Neutrophil (primary cell): ENCODE data around the gene HPCAL1.

Experiments
- H3K27ac ChIP-seq: fragments of 200-600 bp; sonication (generic); 2 replicates; pipeline ENCODE4 v1.5.1; 2016; ENCODE audit warnings: mild to moderate bottlenecking, moderate library complexity
- H3K27me3 ChIP-seq: fragments of 200-600 bp; sonication (generic); 2 replicates; pipeline ENCODE4 v1.6.0; 2016; ENCODE audit warnings: mild to moderate bottlenecking
- H3K36me3 ChIP-seq: fragments of 200-600 bp; sonication (generic); 2 replicates; pipeline ENCODE4 v1.5.1; 2017
- H3K4me1 ChIP-seq, 2 experiments: fragments of 200-600 bp in 1 of 2; sonication (generic) in 1 of 2; 1 replicate in 1 of 2; 2 replicates in 1 of 2; pipeline versions ENCODE4 v1.5.1 to v1.6.1; 2013 to 2016; ENCODE audit warnings: low read depth in 1 of 2, low read length in 1 of 2, mild to moderate bottlenecking in 1 of 2, moderate library complexity in 1 of 2; ENCODE audit not compliant: control insufficient read depth in 1 of 2, insufficient read depth in 1 of 2
- H3K4me3 ChIP-seq, 2 experiments: fragments of 200-600 bp in 1 of 2; sonication (generic) in 1 of 2; 1 replicate in 1 of 2; 2 replicates in 1 of 2; pipeline ENCODE4 v1.5.1; 2013 to 2016; ENCODE audit warnings: low read depth in 1 of 2, low read length in 1 of 2, mild to moderate bottlenecking in 1 of 2, moderate library complexity in 1 of 2
- H3K9me3 ChIP-seq: fragments of 200-600 bp; sonication (generic); 2 replicates; pipeline ENCODE4 v1.5.1; 2016
- CTCF ChIP-seq: fragments of 200-600 bp; sonication (generic); IDR thresholded peaks from 2 replicates; pipeline ENCODE4 v1.5.1; 2016; ENCODE audit warnings: antibody characterized with exemption

Gene HPCAL1

GRCh38 chr2:10324095-10324832 lies 21.6 kb downstream of the HPCAL1 start:
- Histone ChIP-seq H3K36me3 (no peaks in the 10 kb centered on the region), H3K9me3 (no peaks in the 10 kb centered on the region), H3K27me3 (no peaks in the 10 kb centered on the region), H3K4me3 (no peak overlapping the region), H3K27ac (no peak overlapping the region), H3K4me1 (peaks cover 13% of the 10 kb centered on the region in 2 experiments)
- TF ChIP-seq CTCF, result no peak

GRCh38 chr2:10325278-10326145 lies 22.8 kb downstream of the HPCAL1 start:
- peak overlapping the region; percentile 53 for H3K27ac ChIP-seq
- peaks cover 24 to 26% of the 10 kb centered on the region in 2 experiments for H3K4me1 ChIP-seq
- no peak overlapping the region for H3K4me3 ChIP-seq
- H3K9me3 ChIP-seq, result no peaks in the 10 kb centered on the region
- no peaks in the 10 kb centered on the region for H3K36me3 ChIP-seq
- no peak for TF ChIP-seq CTCF
- no peaks in the 10 kb centered on the region for H3K27me3 ChIP-seq

- no peak overlapping the region for H3K4me3 ChIP-seq
- H3K27ac ChIP-seq, result peak overlapping the region; percentile 53
- peaks cover 31 to 32% of the 10 kb centered on the region in 2 experiments for H3K4me1 ChIP-seq
- H3K9me3 ChIP-seq, result no peaks in the 10 kb centered on the region
- no peaks in the 10 kb centered on the region for H3K36me3 ChIP-seq
- TF ChIP-seq CTCF, result no peak
- H3K27me3 ChIP-seq, result no peaks in the 10 kb centered on the region
Measured at GRCh38 chr2:10326151-10326616, 23.5 kb downstream of the HPCAL1 start.

GRCh38 chr2:10326707-10327594 lies 24.2 kb downstream of the HPCAL1 start:
- no peak for TF ChIP-seq CTCF
- Histone ChIP-seq H3K4me1 (peaks cover 38 to 40% of the 10 kb centered on the region in 2 experiments), H3K36me3 (no peaks in the 10 kb centered on the region), H3K27me3 (no peaks in the 10 kb centered on the region), H3K27ac (no peak overlapping the region), H3K9me3 (no peaks in the 10 kb centered on the region), H3K4me3 (no peak overlapping the region)
